Left lobe of liver (tissue), 2 donors: ENCODE results near the gene CCDC40. TPM values are rescaled to one million over a fixed set of nuclear protein-coding genes. Genes with fewer than 3 reads are reported as not detected.
A peak's percentile ranks its signal among the peaks of the same experiment; 100 is the strongest.

Experiments
- ATAC-seq: fragments of 200-7000 bp; cut with Tn5 transposase; one replicate; pipeline ENCODE4 v1.9.1; 2020; ENCODE audit warnings: mild to moderate bottlenecking, moderate library complexity
- DNase-seq: peaks from one replicate; pipeline ENCODE4 v3.0.0-alpha.2; 2020; ENCODE audit warnings: low spot score
- total RNA-seq: library from RNA; stranded (reverse); gene quantifications from one replicate; pipeline ENCODE4 v1.2.1, GENCODE V29; 2021
- donor health status: DM: no; HTN: no; CAD: no; lungs with moderate emphysema.
- donor health status: DM: no; HTN: yes; CAD: no.

The CCDC40 gene
- total RNA-seq, 1 donor from 2014 or later: 6.8 TPM

DNA sequence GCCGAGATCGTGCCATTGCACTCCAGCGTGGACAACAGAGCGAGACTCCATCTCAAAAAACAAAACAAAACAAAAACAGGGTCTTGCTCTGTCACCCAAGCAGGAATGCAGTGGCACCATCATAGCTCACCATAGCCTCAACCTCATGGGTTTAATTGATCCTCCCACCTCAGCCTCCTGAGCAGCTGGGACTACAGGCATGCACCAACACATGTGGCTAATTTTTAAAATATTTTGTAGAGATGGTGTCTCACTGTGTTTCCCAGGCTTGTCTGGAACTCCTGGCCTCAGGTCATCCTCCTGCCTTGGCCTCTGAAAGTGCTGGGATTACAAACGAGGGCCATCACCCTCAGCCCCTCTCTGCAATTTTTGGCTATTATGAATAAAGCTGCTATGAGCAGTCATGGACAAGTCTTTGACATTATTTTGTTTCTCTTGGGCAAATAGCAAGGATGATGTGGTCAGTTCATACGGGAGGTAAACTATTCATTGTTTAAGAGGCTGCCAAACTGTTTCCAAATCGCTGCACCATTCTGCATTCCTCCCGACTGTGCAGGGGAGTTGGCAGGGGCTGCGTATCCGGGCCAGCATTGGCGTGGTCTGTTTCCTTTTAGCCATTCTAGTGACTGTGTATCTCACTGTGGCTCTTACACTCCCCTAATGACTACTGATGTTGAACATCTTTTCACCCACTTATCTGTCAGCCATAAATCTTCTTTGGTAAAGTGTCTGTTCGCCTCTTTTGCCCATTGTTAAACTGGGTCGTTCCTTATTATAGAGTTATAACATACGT, 89.4 kb downstream of the CCDC40 start:
- DNase-seq (no peak), ATAC-seq (no peak)

DNA sequence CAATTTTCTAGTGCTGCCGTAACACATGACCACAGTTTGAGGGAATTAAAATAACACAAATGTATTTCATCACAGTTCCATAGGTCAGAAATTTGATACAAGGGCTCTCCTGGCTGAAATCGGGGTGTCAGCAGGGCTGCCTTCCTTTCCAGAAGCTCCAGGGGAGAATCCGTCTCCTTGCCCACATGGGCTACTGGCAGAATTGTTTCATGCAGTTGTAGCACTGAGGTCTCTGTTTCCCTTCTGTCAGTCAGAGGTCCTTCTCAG, 89.9 kb downstream of the CCDC40 start:
- DNase-seq: no peak
- ATAC-seq: no peak

DNA sequence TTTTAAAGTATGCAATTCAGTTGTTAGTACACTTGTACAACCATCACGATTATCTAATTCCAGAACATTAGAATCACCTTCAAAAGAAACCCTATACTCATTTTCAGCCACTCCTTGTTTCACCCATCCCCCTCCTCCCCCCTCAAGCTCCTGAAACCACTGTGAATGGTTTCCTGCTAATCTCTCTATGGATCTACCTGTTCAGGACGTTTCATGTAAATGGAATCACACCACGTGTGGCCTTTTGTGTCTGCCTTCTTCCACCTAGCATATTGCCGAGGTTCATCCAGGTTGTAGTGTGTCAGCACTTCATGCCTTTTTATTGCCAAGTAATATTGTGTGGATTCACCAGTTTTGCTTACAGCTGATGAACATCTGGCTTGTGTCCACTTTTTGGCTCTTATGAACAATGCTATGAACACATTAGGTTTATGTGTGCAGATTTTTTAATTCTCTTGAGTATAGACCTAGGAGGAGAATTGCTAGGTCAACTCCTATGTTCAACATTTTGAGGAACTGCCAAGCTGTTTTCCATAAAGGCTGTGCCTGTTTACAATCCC, 92.6 kb downstream of the CCDC40 start:
- no peak for DNase-seq
- ATAC-seq: no peak

DNA sequence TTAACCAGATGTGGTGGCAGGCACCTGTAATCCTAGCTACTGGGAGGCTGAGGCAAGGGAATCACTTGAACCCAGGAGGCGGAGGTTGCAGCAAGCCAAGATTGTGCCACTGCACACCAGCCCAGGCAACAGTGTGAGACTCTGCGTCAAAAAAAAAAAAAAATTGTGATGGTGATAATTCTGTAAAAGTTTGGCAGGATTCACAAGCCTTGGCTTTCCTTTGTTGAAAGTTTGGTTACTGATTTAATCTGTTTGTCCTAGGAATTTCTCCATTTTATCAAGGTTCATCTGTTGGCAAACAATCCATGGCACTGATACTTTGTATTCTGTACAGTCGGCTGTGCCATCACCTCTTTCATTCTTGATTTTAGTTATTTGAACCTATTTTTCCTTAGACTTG, 94.5 kb downstream of the CCDC40 start:
- peak; percentile 85 for ATAC-seq

GRCh38 chr17:80132906-80133625, 96.6 kb downstream of the CCDC40 start:
- ATAC-seq: no peak

More for the DNA sequence above, 94.5 kb downstream of the CCDC40 start:
- no peak for DNase-seq

DNA sequence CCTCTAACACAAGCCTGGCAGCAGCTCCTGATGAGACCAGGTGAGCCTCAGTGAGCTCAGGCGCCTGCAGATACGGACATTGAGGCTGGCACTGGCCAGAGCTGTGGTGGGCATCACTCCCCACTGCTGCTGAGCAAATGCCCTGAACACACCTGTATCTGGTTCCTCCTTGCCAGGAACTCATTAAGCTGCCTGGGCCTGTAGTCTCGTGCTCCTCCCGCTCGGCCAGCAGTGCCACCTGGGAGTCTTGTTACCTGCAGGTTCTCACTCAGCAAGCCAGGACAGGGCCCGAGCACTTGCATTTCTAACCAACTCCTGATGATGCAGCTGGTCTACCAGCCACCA, 97.2 kb downstream of the CCDC40 start:
- ATAC-seq (no peak), DNase-seq (no peak)

More at GRCh38 chr17:80132906-80133625, 96.6 kb downstream of the CCDC40 start:
- DNase-seq: no peak

DNA sequence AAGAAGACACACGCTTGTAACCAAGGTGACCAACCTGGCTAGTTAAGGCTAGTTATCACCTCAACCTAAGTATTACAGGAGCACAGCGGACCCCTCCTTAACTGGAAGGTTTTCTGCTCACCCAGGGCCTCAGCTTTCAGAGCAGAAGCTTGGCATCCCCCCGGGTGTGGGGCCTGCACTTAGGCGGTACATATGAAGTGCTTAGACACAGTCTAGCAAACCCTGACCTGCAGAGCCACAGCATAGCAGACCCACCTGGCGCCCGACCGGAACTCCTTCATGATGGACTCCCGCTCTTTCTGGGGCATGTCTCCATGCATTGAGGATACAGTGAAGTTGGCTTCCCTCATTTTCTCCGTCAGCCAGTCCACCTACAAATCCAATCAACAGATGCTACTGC, 100.7 kb downstream of the CCDC40 start:
- ATAC-seq: no peak
- DNase-seq: no peak

DNA sequence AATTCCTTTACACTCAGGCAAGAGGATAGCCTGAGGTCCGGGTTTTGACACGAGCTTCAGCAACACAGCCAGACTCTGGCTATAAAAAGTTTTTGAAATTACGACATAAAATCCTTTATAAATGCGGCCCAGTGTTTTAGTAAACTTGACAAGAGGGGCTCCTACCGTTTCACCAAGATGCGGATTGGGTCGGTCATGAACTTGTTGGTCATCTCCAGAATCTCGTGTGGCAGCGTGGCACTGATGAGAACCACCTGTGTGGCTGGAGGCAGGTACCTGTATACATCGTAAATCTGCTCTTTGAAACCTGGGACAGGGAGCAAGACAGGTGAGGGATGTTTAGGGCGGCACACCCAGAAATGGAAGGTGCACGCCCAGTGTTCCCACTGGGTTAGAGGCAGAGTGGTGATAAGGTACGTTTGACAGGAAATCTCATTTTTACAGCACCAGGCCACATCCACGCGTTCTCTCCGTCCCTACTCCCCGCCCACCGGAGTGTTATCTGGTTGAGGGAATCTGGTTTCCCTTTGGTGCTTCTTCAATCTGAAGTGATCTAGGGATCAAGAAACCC, 102.5 kb downstream of the CCDC40 start:
- DNase-seq: no peak
- ATAC-seq: no peak

GRCh38 chr17:80141463-80142165, 105.2 kb downstream of the CCDC40 start:
- no peak for ATAC-seq
- DNase-seq: no peak

GRCh38 chr17:80142929-80143328, 106.5 kb downstream of the CCDC40 start:
- ATAC-seq (no peak), DNase-seq (no peak)

- ATAC-seq: no peak
- no peak for DNase-seq
Observed at GRCh38 chr17:80145076-80146075, 108.9 kb downstream of the CCDC40 start.

DNA sequence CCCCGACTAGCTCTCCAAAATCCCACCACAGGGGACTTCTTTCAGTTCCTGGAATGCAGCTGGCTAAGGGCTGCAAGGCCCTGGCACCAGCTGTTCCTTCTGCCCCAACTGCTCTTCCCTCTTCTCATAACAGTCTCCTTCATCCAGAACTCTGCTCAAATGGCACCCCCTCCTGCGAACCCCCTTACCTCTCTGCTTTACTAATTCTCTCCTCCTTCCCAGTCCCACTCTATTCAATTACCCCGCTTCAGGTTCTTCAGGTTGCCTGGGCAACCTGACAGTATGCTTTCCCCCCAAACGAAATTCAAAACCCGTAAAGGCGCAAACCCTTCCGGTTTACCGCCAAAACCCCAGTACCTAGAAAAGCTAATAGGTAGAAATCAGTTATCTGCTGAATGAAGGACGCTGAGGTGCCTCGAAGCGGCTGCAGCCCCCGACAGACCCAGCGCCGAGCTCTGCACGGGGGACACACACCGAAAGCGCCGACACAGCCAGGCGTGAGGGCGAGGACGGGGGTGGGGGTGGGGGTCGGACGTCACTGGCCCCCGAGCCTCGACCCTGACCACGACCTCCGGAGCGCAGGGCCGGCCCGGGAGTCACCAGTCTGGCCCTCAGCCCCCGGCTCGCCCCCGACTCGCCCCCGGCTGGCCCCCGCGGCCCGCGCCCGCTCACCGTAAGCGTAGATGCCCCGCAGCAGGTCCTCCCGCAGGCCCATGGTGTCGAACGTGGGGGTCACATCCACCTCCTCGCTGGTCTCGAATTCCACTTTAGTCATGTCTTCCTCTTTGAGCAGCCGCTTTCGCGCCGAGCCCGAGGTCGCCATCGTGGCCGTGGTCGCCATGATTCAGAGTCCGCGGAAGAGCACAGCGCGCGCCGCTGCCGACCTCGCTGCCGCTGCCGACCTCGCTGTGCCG, 109.9 kb downstream of the CCDC40 start:
- DNase-seq (no peak), ATAC-seq (peak; percentile 27)

GRCh38 chr17:80147035-80147822, 110.8 kb downstream of the CCDC40 start, which contains the start of gene EIF4A3:
EIF4A3 (minus strand) TSS chr17:80147128; CDS start chr17:80146961, 167 bp downstream.
- DNase-seq (peak; percentile 99), ATAC-seq (peak; percentile 93)

Other genes with a start within 250 kb of the CCDC40 start
- 3.7 TPM for gene CBX8, start 239.6 kb upstream of the CCDC40 start, total RNA-seq
- gene CBX4, start 197.2 kb upstream of the CCDC40 start, total RNA-seq: 14.8 TPM
- gene TBC1D16, start 770 bp upstream of the CCDC40 start, total RNA-seq: 16.4 TPM
- 50.6 TPM for gene GAA, start 64.9 kb downstream of the CCDC40 start, total RNA-seq
- gene EIF4A3, start 110.5 kb downstream of the CCDC40 start, total RNA-seq: 21.8 TPM
- 0.23 TPM for gene CARD14, start 133.4 kb downstream of the CCDC40 start, total RNA-seq
- gene SGSH, start 183.7 kb downstream of the CCDC40 start, total RNA-seq: 25.6 TPM
- gene SLC26A11, start 183.8 kb downstream of the CCDC40 start, total RNA-seq: 6.7 TPM
- 59.8 TPM for gene RNF213, start 224.2 kb downstream of the CCDC40 start, total RNA-seq